Bronchial epithelial cell (primary cell): Measurements from ENCODE around the gene SETD5. TPM values are rescaled to one million over a fixed set of nuclear protein-coding genes. Genes with fewer than 3 reads are reported as not detected.
A peak's percentile ranks its signal among the peaks of the same experiment; 100 is the strongest.

Experiments used
- DNase-seq: peaks from one replicate; pipeline ENCODE4 v3.0.0-alpha.2; 2010; ENCODE audit warnings: low read depth
- FAIRE-seq: peaks from 2 replicates; lab custom pipeline; 2011; peaks lifted over from hg19 to GRCh38; lab: Jason Lieb, UNC
- H3K27me3 ChIP-seq: 2 replicates; pipeline ENCODE4 v1.5.1; 2011; ENCODE audit warnings: low read length; ENCODE audit not compliant: control insufficient read depth, insufficient read depth
- H3K36me3 ChIP-seq: 2 replicates; pipeline ENCODE4 v1.5.1; 2011; ENCODE audit warnings: low read length; ENCODE audit not compliant: control insufficient read depth, insufficient read depth
- H3K4me3 ChIP-seq: 2 replicates; pipeline ENCODE4 v1.5.1; 2011; ENCODE audit warnings: mild to moderate bottlenecking, low read depth, low read length, control low read depth
- CTCF ChIP-seq: IDR thresholded peaks from 2 replicates; pipeline ENCODE4 v1.5.1; 2011; ENCODE audit warnings: mild to moderate bottlenecking, moderate library complexity, low read length, control low read depth, inconsistent platforms; ENCODE audit not compliant: insufficient read depth, severe bottlenecking
- total RNA-seq: library from RNA; depleted of rRNA; stranded (reverse); fragments of >200 nt; gene quantifications from 2 replicates; pipeline ENCODE4 v1.2.1, GENCODE V29; 2014

The SETD5 gene
- total RNA-seq, 1 donor from 2014 or later = 53.7 TPM

GRCh38 chr3:9386078-9386459, 11.3 kb upstream of the SETD5 start:
- FAIRE-seq (no peak), DNase-seq (no peak)
- H3K27me3 ChIP-seq = no peaks in the 10 kb centered on the region
- TF ChIP-seq CTCF = no peak
- peaks cover 13% of the 10 kb centered on the region for H3K36me3 ChIP-seq
- no peak overlapping the region for H3K4me3 ChIP-seq

- no peak overlapping the region for H3K4me3 ChIP-seq
- TF ChIP-seq CTCF = no peak
- no peaks in the 10 kb centered on the region for H3K27me3 ChIP-seq
- DNase-seq (no peak), FAIRE-seq (no peak)
- H3K36me3 ChIP-seq = peaks cover 18% of the 10 kb centered on the region
Measured at GRCh38 chr3:9386501-9387321, 10.7 kb upstream of the SETD5 start.

GRCh38 chr3:9387322-9387655, 10.1 kb upstream of the SETD5 start:
- peaks cover 18% of the 10 kb centered on the region for H3K36me3 ChIP-seq
- DNase-seq (peak; percentile 80), FAIRE-seq (no peak)
- TF ChIP-seq CTCF = no peak
- no peaks in the 10 kb centered on the region for H3K27me3 ChIP-seq
- no peak overlapping the region for H3K4me3 ChIP-seq

- DNase-seq = no peak
- no peak for FAIRE-seq
- peaks cover 18% of the 10 kb centered on the region for H3K36me3 ChIP-seq
- no peak for TF ChIP-seq CTCF
- no peak overlapping the region for H3K4me3 ChIP-seq
- no peaks in the 10 kb centered on the region for H3K27me3 ChIP-seq
Measured at GRCh38 chr3:9388142-9388541, 9.3 kb upstream of the SETD5 start.

GRCh38 chr3:9388562-9389272, 8.7 kb upstream of the SETD5 start:
- DNase-seq (peak; percentile 76), FAIRE-seq (no peak)
- TF ChIP-seq CTCF = no peak
- Histone ChIP-seq H3K27me3 (no peaks in the 10 kb centered on the region), H3K4me3 (no peak overlapping the region), H3K36me3 (peaks cover 22% of the 10 kb centered on the region)
